SIG-M5 treated with dmso at 0.1 percent for 504 hours (cell line): ENCODE data around the gene TRAIP.
"Not testable (repeated sequence)": the region's sequence is repeated elsewhere in the genome, so short reads cannot be mapped to it uniquely, and the experiment has no call there.

Experiments used
- DNase-seq: peaks from one replicate; lab custom pipeline; 2025; ENCODE audit not compliant: unreplicated experiment; lab: John Stamatoyannopoulos, UW

Gene TRAIP, protein sequence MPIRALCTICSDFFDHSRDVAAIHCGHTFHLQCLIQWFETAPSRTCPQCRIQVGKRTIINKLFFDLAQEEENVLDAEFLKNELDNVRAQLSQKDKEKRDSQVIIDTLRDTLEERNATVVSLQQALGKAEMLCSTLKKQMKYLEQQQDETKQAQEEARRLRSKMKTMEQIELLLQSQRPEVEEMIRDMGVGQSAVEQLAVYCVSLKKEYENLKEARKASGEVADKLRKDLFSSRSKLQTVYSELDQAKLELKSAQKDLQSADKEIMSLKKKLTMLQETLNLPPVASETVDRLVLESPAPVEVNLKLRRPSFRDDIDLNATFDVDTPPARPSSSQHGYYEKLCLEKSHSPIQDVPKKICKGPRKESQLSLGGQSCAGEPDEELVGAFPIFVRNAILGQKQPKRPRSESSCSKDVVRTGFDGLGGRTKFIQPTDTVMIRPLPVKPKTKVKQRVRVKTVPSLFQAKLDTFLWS

DNA sequence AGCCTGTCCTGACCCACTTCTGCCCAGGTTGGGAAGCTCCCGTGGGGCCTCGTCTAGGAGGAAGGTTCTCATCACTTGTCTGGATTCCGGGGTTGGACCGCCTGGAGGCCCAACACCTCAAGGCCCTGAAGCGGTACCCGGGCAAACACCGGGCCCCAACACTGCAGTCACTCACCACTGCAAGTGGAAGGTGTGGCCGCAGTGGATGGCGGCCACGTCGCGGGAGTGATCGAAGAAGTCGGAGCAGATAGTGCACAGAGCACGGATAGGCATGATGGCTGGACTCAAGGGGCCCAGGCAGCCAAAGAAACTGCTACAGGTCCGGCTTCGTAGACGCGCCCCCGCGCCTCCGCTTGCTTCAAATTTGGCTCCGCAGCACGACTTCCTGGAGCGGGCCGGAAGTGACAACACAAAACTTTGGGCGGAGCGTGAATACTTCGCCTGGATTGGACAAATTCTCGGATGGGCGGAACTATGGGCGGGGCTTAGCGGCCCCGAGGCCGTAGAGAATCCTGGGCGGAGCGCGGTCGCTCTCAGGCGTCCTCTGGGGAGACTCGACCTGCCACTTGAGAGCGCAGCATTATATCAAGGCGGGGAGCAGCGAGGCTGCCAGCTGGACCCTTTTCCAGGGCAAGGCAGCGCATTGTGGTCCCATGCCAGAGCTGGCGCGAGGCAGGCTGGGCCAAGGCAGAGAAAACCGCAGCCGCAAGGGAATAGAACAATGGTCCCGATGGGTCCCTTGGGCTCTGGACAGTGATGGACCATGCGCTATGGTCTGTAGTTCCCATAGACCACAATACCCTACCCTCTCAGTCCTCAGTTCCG, at the start of gene TRAIP:
Gene TRAIP, minus strand, starts transcription at position 384 of the 825 bp plus-strand sequence. Its CDS starts 111 bp downstream, at position 273.
- DNase-seq: peak; percentile 93

DNA sequence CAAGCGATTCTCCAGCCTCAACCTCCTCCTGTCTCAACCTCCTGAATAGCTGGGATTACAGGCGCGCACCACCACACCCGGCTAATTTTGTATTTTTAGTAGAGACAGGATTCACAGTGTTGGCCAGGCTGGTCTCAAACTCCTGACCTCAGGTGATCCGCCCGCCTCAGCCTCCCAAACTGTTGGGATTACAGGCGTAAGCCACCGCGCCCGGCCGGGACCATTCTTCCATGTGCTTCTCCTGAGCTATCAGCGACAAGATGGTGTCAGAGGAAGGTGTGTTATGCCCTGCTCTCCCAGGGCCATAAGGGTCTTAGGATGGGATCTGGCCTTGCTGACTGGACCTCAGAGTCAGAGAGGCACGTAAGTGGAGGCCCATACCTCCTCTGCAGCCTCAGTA, 48.1 kb upstream of the TRAIP start:
- DNase-seq: not testable (repeated sequence)

DNA sequence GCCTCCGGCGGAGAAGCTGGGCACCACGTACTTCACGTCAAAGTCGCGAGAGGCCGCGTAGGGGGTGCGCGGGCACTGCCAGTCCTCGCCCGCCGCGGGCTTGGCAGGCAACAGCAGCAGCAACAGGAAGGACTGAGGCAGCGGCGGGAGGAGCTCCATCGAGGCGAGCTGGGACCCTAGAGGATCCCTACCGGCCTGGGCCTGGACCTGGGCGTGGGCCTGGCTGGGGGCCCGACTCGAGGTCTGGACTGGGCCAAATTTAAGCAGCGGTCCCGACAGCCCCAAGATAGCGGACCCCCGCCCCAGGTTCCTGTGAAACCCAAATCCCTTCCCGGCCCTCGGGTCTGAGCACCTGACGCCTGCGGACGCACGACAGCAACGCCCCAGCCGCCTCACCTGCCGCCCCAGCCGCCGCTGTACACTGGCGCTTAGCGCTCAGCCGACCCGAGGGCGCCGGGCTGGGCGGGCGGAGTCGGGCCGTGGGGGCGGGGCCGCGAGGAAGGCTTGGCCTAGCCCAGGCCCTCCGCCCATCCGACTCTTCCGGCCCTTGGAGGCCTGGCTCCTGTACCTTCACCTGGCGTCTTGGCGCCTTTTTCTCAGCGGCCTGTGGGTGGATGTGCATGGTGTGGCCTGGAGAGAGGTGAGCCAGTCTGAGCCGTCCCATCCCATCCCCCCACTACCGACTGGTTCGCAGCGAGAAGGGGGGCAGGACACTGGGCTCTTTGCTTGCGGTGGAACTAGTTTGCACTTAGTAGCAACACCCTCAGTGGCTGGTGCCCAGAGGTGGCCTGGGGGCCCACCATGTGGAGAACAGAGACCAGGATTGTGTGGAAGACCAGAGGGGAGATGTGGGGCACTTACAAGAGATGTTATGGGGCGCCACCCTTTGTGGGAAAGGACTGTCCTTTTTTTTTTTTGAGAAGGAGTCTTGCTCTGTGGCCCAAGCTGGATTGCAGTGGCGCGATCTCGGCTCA, 47.4 kb upstream of the TRAIP start, which contains the start of gene MST1R:
Gene MST1R, minus strand, starts transcription at position 423 of the 974 bp plus-strand sequence. Its CDS starts 264 bp downstream, at position 159.
- no peak for DNase-seq

DNA sequence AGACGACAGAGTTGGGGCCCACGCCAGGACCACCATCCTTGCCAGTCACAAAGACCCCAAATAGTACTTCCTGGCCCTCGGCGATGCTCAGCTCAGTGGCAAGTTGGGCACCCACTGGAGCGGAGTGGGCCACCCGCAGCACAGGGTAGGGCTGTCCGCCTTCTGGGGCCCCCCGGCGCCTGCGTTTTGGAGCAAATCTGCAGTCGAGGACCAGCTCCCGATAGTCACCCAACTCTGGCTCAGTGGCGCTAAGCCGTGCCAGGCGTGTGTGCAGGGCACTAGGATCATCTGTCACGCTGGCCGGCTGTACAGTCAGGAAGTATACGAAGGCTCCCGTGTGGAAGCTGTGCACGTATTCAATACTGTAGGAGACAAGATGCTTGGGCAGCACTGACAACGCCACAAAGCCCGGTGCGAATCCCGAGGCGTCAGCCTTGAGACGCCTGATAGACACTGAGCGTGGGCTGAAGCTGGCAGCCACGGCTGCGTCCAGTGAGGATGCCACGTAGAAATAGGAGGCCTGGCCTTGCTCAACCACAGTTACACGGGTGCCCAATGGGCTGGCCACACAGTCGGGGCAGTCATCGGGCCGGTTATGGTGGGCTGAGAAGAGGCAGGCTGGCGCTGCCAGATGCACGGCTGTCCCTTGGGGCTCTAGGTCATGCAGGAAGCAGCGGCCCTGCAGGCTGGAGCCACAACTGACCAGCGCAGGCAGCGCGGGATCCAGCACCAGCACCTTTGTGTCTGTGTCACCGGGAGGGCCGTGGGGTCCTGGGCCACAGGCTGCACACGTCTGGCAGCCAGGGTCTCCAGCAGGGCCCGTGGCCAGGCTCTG, 46.4 kb upstream of the TRAIP start:
- no peak for DNase-seq

DNA sequence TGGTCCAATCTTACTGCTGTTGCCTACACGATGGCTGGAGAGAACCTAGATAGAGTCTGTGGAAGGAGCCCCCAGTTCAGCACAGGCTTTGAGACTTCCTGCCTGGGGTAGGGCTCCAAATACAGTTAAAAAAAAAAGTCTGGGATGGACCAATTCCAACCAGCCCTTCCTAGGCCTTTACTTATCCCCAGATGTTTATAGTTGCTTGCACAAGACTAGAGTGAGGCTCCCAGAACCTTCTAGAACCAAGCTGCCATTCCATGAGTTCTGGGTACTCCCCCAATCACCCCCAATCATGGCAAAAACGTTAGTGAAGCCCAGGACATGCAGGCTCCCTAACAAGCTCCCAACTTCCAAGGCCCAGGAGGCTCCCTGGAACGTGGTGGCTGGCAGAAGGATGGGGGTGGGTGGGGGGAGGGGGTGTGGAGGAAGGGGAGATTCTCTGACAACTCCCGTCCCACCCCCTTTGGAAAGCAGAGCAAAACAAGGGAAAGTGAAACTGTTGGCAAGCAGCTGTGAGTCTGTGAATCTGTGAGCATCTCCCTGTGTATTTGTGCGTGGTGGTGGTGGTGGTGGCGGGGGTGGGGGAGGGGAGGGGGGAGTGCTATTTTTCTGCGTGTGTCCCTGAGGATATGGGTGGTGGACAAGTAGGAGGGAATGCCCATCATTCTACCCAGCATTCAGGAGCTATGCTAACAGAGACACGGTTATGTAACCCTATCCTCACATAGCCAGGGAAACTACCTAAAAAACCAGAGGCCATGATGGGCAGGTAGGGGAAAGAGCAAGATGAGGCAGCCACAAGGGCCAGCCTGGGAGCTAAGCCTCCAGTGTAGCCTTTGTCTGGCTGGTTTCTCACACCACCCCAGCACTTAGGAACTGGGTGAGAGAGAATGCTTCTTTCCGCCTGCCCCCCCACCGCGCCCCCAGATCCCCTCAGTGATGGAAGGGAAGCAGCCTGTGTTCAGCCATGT, 45.3 kb upstream of the TRAIP start:
- DNase-seq: no peak

DNA sequence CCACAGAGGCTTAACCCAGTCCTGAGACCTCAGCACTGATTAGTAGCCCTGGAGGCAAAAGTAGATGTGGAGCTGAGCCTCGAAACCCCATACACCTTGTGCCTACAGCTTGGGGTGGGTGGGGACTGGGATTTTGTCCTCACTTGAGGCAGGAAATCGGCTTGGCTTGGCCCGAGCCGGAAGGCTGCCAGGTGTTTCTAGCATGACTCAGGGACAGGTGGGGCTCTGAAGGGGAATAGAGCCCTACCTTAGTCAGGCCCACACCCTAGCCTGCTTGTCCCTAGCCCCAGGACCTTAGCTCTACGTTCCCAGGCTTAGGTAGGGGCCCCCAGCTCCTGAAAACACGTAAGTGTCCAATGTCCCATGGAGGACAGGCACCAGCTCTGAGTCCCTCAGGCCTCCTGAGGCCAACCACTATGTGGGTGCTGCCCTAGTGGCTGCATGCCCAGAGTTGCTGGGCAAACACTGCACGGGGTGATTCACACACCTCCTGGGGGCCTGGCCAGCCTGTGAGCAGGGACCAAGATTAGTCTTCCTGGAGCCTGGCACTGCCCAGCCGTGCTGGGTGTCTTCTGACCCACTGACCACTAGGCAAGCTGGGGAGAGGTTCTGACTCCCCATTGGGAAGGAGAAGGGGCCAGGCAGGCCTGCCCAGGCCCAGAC, 44.3 kb upstream of the TRAIP start:
- no peak for DNase-seq

DNA sequence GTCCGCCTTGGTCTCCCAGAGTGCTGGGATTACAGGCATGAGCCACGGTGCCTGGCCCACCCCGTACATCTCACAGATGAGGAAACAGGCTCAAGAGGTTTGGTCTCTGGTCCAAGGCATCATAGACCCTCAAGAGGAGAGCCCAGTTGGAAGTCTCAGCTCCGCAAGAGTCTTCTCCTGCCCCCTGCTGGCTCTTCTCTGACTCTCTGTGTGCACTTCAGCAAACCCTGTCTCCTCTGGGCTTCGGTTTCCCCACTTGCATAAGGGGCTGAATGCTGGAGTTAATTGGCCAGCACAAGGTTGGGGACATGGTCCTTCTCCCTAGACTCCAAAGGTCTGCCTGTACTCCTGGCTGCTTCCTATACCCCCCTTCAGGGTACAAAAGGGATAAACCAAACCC, 43.5 kb upstream of the TRAIP start:
- DNase-seq: peak; percentile 35

DNA sequence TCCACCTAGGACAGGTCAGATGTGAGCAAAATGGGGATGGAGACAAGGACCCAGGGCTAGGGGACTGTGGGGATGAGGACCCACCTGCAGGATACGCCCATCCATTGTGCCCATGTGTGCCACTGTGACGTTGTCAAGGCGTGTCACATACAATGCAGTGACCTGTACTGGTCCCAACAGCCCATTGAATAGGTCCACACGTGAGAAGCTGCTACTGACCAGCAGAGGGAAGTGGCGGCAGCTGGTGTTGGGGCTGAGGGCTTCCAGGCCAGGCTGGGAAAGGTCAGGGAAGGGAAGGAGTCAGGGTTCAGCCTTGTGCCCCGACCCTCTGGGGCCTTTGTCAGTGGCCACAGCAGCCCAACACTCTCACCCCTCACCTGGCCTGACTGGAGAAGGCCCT, 42.6 kb upstream of the TRAIP start:
- no peak for DNase-seq

DNA sequence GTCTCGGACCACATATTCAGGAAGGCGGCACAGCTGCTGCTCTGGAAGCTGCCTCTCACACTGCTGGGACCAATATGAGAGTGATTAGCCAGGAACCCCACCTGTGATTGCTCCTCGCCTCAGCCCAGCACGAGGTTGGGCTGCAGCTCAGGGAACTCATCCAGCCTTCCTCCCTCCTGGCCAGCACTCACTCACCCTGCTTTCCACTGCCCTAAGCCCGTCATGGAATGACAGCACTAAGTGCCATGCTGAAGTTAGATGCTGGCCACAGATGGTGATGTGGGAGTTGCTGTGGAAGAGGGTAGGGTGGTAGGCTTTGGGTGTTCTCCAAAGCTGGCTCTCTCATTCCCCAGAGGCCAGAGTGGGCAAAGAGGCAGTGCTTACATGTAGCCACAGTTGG, 40.0 kb upstream of the TRAIP start:
- DNase-seq: no peak

DNA sequence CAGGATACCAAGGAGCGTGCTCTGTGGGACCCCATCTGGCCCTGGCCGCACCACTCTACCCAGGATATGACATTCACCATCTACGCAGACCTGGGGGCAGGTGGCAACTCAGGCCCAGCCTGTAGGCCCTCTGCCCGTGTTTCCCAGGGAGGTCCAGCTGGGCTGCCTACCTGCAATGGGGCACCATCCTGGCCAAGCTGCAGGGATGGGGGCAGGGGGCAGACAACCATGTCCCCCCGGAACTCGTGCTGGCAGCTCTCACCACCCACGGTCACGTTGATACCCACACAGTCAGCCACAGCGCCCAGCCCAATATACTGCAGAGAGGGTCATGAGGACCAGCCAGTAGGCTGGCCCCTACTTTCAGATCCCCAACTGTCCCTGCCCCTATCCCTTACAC, 39.4 kb upstream of the TRAIP start:
- DNase-seq: no peak

DNA sequence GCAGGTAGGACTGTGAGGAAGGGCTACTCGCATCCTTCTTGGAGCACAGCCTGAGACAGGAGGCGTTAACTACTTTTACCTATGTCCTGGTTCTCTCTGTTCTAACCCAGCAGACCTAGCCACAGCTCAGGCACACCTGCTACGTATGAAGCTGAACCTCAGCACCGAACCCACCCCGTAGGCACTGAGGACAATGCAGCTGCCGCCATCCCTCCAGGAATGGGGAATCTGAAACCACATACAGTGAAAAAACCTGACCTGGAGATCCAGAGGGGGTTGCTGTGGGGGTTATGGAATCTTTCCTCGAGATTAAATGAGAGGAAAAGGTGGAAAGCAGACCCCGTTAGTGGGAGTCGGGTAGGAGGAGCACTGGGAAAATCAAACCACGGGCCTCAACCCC, 32.9 kb upstream of the TRAIP start:
- DNase-seq: no peak

DNA sequence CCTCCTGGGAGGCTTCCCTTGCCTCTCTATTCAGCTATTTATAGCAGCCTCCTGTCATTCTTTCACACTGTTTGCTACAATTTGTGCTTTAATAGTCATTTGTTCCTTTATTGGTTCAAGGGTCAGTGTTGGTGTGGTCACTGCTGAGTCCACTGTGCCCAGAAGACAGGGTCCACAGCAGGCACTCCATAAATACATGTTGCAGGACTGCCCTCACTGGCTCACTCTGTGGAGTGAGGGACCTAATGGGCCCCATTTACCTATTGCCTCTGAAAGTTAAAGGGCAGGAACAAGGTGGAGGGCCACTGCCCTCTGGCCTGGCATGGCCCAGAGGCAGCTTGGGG, 30.5 kb upstream of the TRAIP start:
- no peak for DNase-seq

DNA sequence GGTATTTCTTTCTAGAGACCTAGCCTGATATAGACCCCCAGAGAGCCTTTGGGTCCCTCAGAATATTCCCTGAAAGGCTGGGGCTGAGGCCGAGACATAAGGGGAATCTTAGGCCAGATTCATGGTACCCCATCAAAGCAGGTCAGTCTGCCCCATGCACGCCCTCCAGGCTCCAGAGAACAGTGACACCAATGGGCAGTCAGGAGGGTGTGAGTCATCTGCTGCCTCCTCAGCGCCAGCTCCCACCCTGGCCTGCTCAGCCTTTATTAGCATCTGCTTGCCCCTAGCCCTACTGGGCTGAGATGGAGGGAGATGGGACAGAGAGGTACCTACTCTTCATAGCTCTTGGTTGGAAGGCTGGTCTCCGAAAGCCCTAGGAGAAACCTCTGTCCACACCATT, 27.6 kb upstream of the TRAIP start:
- DNase-seq: no peak

DNA sequence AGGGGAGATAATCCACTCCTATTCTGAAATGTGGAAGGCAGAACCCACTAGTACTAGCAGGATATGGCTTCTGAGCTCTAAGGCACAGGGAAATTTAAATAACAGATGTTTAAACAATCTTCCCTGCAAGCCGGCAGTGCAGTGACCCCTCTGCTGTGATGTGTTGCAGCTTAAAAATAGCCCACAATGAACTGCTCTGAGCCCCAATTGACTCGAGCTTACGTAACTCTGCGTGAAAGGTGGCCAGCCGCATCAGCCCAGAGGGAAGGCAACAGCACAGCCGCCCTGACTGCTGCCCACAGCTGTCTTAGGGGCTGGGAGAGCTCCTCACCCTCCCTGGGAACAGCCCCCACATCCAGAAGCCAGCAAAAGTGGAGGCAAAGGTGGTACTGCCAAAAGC, 25.8 kb upstream of the TRAIP start:
- peak; percentile 68 for DNase-seq

DNA sequence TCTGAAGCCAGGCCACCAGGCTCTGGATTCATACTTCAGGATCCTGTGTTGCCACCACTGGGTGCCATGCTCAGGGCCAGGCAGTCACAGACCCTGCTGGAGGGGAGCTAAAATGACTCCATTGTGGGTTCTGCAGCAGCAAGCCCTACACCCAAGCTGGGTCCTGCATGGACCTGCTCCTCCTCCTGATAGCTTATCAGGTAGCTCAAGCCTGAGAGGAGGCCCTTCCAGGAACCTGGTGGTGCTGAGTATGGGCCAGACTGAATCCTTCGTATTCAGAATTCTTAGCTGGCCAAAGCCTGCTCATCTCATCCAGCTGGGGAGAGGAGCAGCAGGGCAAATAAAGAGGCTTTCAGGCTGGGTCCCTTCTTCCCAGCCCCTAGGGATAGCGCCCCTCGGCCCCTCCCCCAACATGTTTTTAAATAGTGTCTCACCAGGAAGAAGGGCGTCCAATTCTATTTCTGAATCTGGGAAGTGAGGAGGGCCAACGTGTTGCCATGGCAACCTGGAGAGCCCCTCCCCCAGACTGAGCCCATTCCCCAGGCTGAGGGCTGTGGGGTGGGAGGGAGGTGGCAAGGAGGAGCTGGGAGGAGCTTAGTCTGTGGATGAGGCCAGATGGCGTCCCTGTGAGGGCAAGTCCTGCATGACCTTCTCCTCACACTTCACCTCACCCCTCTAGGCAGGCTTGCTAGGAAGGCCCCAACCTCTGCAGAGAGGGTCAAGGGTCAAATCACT, 24.4 kb upstream of the TRAIP start:
- DNase-seq: no peak

DNA sequence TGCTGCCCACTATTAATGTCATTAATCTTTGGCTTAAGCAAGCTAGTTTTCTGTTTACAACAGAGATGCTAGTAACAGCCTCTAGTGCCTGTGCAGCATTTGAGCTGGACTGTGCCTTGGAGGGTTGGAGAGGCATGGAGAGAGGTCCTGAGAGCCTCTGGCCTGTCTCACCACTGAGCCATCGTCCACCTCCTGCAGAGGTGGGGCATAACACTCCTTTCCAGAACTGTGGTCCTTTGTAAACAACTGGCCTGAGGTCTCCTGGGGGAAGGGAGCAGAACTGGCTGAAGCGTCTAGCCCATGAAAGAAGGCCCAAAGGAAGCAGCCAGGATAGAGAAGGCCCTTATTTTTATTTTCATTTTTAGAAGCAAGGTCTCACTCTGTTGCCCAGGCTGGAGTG, 23.4 kb upstream of the TRAIP start:
- no peak for DNase-seq

DNA sequence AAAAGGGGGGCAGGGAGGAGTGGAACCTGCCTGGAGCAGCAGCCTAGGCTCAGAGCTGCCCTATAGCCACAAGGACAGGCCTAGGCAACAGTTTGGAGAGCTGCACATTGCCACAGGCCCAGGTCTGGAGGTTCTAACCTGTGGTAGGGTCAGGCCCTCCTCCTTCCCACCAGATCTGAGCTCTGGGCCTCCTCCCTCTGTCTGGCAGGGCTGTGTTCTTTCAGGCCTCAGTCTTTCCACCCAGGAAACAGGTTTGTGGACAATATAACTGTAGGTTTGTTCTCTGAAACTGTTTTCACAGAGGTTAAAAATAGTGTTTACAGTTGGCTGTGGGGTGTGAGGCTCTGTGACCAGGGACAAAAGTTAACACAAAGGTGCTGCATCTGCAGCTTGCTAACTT, 22.3 kb upstream of the TRAIP start:
- DNase-seq: no peak

DNA sequence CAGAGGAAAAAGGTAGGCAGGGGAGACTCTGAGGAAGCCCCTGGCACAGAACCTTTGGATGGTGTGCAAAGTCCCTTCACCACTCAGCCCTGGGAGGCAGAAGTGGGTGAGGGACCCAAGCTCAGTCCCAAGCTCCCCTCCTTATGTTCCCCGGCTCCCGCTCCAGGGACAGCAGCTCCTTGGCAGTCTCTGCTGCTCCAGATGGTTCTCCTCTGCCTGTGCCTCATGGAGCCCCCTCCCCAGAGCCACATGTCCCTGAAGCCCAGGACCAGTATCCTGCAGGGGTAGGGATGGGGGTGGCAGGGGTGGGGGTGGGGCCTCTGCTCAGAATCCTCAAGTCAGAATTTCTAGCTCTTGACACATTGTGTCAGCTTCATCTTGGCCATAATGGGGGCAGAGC, 21.4 kb upstream of the TRAIP start:
- DNase-seq: no peak
